Measurements from ENCODE around the gene DHX8.
"Not testable (repeated sequence)": the region's sequence is repeated elsewhere in the genome, so short reads cannot be mapped to it uniquely, and the experiment has no call there.

Gene DHX8

DNA sequence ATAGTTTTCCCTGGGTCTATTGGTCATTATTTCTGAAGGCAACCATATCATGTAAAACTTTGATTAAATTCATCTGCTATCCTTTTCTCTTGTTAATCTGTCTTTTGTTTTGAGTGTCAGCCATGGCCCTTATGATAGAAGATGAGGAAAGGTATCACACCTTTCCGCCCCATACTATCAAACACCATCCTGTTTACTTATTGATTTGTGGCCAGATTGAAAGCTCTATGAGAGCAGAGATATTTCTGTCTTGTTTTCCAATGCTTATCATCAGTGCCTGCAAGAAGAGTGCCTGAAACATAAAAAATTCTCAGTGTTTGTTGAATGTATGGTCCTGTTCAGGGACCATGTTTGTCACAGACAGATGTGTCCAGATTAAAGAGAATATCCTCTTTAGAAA lies 22.6 kb upstream of the DHX8 start:
- no peak for DNase-seq (ENCODE audit: low read depth in 3 of 3)

DNA sequence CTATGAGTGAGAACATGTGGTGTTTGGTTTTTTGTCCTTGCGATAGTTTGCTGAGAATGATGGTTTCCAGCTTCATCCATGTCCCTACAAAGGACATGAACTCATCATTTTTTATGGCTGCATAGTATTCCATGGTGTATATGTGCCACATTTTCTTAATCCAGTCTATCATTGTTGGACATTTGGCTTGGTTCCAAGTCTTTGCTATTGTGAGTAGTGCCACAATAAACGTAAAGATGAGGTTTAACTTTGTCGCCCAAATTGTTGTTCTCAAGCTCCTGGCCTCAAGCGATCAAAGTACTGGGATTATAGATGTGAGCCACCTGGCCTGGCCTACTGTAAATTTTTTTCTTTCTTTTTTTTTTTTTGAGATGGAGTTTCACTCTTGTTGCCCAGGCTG lies 21.2 kb upstream of the DHX8 start:
- not testable (repeated sequence) for DNase-seq (ENCODE audit: low read depth in 3 of 3)

DNA sequence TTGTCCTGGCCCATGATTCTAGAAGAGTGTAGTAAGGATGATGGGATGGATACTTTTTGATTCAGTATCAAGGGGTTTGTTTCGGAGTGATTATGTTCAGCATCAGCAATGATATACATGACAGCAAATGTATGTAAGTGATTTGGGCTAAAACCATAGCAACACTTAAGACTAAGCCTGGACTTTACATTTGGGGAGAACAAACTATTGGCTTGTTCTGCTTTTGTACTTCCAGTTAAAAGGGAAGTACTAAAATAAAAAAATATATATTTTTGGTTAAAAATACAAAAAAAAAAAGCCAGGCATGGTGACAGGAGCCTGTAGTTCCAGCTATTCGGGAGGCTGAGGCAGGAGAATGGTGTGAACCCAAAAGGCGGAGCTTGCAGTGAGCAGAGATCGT lies 20.5 kb upstream of the DHX8 start:
- DNase-seq (ENCODE audit: low read depth in 3 of 3) = no peak

DNA sequence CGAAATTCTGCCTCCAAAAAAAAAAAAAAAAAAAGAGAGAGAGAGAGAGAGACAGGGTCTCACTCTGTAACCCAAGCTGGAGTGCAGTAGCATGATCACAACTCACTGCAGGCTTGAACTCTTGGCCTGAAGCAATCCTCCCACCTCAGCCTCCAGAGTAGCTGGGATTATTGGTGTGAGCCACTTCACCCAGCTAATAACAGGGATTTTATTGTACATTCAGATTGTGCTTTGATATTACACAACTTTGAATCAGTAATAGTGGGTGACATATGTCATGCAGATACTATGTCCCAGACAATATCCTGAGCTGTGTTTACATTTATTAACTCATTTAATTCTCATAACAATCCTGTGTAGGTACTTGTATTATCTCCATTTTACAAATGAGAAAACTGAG lies 19.7 kb upstream of the DHX8 start:
- no peak for DNase-seq (ENCODE audit: low read depth in 3 of 3)

DNA sequence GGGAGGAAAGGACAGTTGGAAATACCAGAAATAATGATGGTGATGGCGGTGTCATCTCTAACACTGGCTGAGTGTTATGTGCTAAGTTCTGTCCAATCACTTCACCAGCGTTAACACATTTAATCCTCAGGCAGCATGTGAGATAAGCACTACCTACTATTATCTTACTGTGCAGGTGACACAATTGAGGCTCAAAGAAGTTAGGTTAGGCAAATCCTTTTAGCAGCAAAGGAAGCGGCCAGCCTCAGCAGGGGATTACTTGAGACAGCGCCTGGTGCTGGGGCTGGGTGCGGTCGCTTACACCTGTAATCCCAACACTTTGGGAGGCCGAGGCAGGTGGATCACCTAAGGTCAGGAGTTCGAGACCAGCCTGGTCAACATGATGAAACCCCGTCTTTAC lies 18.7 kb upstream of the DHX8 start:
- no peak for DNase-seq (ENCODE audit: low read depth in 3 of 3)

DNA sequence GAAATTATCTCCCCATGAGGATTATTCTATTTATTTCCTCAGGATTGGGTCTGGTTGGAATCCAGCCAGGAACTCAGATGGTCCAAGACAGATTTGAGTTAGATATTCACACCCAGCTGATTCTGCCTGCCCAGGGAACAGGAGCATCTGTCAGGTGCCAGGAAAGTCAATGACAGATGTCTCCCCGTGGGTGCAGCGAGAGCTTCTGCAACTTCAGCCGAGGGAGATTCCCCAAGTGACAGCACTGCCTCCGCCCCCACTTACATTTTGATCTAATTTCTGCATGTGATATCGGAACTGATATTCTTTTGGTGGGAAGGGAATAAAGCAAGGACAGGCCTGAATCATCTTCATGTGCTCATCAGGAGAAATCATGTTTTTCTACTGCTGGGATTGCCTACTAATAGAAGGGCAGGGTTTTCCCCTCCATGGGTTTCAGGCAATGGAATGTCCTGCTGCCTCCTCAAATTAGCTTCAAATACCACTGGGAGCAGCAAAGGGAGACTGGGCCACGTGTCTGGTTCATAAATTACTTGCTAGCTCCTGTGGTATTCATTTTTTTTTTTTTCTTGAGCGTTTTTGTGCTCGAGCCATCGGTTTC lies 15.7 kb upstream of the DHX8 start:
- no peak for DNase-seq (ENCODE audit: low read depth in 3 of 3)

DNA sequence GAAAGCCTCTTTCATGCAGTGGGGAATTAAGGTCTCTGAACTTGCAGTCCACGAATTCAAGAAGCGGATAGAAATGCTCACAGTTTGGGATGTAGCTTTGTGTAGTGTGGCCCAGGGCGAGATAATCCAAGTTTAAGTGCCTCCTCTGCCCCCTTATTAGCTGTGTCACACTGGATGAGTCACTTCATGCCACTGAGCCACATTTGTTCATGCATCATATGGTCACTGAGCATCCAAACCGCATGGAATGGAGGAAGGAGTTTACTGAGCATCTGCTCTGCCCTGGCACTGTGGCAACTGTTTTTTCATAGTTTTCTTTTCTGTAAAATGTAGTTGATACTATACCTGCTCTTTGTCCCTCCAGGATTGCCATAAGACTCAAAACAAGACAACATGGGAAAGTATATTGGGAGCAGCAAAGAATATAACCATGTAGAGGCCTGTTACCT lies 15.1 kb upstream of the DHX8 start:
- DNase-seq (ENCODE audit: low read depth in 3 of 3) = no peak

DNA sequence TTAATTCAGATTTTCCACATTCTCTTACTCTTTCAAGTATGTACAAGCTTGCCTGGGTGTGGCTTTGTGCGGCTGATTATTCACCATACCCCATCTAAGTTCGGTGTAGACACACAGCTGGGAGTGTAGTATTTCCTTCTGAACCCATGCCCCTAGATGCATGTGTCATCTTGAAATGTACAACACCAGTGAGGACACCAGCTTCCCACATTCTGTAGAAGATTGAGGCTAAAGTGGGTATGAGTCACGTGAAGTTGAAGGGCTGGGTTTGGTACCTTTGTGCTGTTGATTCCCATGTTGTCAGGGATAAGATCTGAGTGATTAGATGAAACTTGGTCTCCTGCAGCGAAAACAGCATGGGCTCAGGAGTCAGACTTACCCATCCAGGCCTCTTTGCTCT lies 14.6 kb upstream of the DHX8 start:
- DNase-seq (ENCODE audit: low read depth in 3 of 3) = no peak

DNA sequence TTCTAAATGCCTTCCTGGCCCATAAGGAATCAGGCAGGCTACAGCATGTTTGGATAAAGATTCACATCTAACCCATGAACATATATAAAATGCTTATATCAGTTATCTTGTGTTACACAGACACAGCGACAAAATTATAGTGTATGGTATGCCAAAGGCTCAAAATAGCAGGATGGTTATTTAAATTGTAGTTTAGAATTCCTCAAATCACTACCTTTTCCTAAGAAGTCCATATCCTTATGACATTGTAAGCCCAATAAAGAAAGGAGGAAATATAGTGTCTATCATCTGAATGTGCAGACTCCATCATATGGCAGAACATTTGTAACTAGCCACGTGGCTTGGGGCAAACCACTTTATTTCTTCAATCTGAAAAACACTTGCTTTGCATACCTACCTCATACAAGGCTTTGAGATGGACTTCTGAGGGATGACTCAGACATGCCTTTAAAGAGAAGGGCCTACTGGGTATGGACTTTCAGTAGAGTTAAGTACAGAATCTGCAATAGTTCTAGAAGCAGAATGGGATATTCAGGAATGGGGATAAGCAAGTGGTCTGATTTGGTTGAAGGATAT lies 12.1 kb upstream of the DHX8 start:
- no peak for DNase-seq (ENCODE audit: low read depth in 3 of 3)

DNA sequence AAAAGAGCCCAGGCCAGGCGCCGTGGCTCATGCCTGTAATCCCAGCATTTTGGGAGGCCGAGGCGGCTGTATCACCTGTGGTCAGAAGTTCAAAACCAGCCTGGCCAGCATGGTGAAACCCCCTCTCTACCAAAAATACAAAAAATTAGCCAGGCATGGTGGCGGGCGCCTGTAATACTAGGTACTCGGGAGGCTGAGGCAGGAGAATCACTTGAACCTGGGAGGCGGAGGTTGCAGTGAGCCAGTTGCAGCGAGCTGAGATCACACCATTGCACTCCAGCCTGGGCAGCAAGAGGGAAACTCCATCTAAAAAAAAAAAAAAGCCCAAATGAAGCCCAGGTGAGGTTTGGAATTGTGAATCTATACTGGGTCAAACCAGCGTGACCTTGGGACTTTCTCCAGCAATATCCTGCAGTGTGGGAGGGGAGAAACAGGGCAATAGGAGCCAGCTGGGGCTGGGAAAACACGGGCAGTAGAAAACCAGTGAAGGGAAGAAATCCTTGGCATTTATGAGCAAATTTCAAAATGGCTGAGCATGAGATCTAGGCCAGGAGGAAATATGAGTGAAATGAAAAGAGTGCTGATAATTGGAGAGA lies 8.2 kb upstream of the DHX8 start:
- DNase-seq (ENCODE audit: low read depth in 3 of 3) = no peak

DNA sequence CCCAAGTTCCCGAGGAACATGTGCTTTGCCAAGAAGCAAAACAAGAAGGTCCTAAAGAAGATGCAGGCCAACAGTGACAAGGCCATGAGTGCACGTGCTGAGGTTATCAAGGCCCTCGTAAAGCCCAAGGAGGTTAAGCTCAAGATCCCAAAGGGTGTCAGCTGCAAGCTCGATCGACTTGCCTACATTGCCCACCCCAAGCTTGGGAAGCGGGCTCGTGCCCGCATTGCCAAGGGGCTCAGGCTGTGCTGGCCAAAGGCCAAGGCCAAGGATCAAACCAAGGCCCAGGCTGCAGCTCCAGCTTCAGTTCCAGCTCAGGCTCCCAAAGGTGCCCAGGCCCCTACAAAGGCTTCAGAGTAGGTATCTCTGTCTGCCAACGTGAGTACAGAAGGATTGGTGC lies 7.5 kb upstream of the DHX8 start:
- DNase-seq (ENCODE audit: low read depth in 3 of 3) = not testable (repeated sequence)

DNA sequence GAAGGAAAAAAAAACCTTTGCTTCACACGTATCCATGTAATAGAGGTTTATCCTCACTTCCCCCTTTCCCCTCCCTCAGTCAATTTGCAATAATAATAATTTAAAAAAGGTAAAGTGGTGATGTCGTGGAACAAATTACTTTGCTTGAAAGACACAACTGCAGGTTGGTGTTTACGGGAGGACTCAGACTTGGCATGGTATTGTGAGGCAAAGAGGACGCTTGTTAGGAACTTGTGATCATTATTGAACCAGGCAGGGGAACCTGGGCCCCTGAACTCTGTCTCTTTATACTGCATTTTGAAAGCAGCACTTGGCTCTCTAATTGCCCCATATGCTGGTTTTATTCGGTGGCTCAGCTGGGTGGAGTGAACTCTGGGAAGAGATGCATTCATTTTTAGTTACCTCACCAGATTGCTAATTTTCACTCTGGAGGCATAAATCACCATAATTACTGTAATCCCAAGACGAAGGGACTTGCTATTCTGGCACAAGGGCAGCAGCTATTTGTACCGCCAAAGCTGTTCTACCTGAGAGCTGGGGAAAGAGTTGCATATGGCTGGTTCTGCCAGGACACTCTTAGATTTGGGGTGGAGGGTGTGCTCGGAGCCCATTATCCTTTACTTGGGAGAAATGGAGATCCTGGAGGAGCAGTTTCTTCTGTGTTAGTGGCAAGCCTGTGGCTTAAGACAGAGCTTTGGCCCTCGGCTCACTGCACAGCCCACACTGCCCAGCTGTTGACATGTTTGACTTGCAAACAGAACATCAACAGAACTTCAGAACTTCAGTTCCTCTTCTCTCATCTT lies 5.7 kb upstream of the DHX8 start:
- DNase-seq (ENCODE audit: low read depth in 3 of 3) = no peak

DNA sequence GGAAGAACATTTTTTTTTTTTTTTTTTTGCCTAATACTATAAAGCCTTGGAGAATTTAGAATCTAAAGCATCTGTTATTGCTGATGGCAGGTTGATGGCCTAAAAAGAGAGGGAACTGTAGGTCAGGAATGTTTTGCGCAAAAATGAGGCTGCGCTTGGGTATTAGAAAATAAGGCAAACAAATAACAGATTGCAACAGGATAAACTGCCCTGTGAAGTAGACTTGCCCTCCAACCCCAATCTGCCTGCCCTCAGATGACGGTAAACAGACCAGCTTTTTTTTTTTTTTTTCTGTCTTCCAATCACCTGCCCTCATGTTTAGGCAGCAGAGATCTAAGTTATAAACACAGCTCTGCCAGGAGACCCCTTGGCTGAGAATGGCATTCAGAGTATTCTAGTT lies 3.8 kb upstream of the DHX8 start:
- no peak for DNase-seq (ENCODE audit: low read depth in 3 of 3)

DNA sequence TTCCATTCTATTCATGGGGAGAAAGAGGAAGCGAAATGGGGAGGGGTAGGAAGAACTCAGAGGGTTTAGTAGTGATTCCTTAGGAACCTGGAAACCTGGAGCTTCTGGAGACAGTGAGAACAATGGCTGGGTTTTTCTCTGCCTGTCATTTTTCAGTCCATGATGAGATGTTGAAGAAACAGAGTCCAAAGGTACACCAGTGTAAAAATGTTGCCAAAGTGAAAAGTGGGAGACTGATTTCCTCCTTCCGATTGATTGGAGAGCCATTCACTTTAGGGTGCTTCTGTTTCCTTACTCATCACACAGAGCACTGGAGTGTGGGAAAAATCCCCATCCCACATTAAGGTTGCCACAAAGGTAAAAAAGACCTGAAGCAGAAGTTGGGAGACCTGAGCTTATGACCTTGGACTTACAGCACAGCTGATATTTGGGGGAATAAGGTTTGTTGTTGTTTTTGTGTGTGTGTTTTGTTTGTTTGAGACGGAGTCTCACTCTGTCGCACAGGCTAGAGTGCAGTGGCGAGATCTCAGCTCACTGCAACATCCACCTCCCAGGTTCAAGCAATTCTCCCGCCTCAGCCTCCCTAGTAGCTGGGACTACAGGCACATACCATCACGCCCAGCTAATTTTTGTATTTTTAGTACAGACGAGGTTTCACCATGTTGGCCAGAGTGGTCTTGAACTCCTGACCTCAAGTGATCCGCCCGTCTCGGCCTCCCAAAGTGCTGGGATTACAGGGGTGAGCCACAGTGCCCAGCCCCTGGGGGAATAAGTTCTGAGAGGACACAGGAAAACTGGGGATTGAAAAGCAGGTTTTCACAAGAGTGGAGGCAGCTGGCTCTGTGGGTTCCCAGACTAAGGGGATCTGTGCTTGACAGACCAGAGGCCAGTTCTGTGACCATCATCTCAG lies 1.4 kb upstream of the DHX8 start:
- DNase-seq (ENCODE audit: low read depth in 3 of 3) = no peak

DNA sequence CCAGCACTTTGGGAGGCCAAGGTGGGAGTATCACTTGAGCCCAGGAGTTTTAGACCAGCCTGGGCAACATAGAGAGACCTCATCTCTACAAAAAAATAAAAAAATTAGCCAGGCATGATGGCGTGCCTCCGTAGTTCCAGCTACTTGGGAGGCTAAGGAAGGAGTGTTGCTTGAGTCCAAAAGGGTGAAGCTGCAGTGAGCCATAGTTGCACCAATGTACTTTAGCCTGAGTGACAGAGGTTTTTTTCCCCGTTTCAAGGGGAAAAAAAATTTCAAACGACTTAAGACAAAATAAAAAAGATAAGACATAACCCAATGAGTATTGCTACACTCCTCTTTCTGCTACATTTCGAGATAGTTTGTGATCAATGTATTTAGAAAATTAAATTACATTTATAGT lies 6.8 kb downstream of the DHX8 start:
- DNase-seq (ENCODE audit: low read depth in 3 of 3) = no peak

DNA sequence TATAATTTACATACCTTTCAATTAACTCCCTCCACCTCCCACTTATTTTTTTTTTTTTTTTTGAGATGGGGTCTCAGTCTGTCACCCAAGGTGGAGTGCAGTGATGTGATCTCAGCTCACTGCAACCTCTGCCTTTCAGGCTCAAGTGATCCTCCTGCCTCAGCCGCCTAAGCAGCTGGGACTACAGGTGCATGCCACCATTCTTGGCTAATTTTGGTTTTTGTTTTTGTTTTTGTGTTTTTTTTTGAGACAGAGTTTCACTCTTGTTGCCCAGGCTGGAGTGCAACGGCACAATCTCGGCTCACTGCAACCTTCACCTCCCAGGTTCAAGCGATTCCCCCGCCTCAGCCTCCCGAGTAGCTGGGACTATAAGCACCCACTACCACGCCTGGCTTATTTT lies 25.7 kb downstream of the DHX8 start:
- DNase-seq (ENCODE audit: low read depth in 3 of 3) = not testable (repeated sequence)

DNA sequence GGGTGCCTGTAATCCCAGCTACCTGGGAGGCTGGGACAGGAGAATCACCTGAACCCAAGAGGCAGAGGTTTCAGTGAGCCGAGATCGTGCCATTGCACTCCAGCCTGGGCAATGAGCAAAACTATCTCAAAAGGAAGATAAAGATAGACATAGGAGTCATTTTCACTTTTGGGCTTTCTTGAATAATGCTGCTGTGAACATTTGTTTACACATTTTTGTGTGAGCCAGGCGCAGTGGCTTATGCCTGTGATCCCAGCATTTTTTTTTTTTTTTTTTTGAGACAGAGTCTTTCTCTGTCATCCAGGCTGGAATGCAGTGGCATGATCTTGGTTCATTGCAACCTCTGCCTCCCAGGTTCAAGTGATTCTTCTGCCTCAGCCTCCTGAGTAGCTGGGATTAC lies 27.4 kb downstream of the DHX8 start:
- DNase-seq (ENCODE audit: low read depth in 3 of 3) = not testable (repeated sequence)

DNA sequence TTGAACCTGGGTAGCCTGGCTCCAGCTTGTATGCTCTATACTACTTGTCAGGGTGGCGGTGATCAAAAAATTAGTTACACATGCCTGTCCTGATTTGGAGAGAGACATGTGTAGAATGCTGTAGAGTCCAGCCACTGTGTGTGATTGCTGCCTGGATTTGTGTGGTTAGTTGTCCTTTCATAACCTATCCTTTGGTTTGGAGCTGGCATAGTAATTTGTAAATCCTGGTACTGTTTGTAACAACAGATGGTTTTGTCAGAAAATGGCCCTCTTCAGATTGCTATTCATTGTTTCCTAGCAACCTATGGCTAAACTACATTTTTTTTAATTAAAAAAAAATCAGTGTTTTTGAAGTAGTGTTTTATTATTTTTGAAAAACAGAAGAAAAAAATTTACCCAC lies 31.9 kb downstream of the DHX8 start:
- no peak for DNase-seq (ENCODE audit: low read depth in 3 of 3)

DNA sequence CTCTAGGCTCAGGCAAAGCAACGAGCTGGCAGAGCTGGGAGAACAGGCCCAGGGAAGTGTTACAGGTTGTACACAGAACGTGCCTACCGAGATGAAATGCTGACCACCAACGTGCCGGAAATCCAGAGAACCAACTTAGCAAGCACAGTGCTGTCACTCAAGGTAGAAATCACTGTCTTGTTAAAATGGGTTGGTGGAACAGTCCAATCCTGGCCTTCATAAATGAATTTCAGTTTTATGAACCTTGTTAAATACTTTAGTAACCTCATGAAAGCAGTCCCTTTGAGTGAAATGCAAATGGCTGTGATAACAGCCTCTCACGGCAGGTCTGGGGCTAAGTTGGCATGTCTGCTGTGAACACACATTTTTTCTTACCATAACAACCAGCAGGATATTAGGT lies 33.4 kb downstream of the DHX8 start:
- no peak for DNase-seq (ENCODE audit: low read depth in 3 of 3)

DNA sequence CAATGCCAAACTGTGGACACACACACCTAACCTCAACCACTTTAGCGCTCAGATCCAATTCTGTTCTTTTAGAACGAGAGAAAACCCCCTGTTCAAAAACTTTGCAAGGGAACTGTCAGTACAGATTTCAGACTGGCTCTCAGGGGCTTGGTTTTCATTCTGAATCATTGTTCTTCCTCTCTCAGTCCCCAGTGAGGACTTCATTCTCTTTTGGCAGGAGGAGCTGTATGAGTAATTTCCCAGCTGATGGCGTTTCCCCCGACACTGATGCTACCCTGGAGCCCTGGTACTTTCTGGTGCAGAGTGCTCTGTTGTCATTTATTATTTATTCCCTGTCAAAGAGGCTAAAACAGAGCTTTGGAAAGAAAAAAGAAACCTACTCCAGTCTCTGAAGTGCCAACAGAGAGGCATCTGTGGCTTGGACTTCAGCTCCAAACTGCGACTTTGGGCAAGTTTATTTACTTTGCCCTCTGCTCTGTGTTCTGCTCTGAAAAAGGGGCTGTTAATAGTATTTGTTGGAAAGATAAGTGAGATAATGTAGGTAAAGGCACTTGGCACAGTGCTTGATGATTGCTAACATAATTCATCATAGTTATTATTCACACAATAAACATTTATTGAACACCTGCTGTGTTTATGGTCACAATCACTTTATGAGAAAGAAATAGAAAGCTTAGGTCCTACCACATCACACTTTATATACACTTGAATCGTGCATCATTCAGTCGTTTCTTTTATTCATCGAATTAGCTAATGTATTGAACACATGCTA lies 34.0 kb downstream of the DHX8 start:
- DNase-seq (ENCODE audit: low read depth in 3 of 3) = no peak

DNA sequence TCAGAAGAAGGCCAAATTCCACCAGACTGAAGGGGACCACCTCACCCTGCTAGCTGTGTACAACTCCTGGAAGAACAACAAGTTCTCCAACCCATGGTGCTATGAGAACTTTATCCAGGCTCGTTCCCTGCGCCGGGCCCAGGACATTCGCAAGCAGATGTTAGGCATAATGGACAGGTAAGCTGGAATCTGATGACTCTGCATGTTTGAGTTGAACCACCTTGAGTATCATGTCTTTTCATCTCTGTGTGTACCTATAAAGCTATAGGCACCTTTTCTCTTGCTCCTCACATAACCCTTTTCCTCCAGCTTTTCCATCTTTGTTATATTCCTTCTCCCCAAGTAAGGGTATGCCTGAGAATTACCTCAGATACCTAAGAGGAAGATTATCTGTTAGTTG lies 37.6 kb downstream of the DHX8 start:
- DNase-seq (ENCODE audit: low read depth in 3 of 3) = no peak

Data from stimulated activated CD4-positive, alpha-beta T cell treated with anti-CD3 and anti-CD28 coated beads, TNF-alpha, amount 100 ng/mL, for 48 hours (primary cell).